HepG2 (cell line): ENCODE data around the gene TNFSF18. TPM values are rescaled to one million over a fixed set of nuclear protein-coding genes. Genes with fewer than 3 reads are reported as not detected.

Experiments
- ATAC-seq: fragments of 200-7000 bp; cut with Tn5 transposase; 3 replicates; pipeline ENCODE4 v1.9.1; 2020; ENCODE audit warnings: mild to moderate bottlenecking, moderate library complexity
- BruUV-seq: library from RNA; stranded (reverse); fragments of 400-500 nt; replicated peaks from 2 replicates; lab custom pipeline; 2021; lab: Mats Ljungman, UMichigan
- CTCF ChIA-PET: fragments of 300-600 bp; formaldehyde crosslinking; extraction: SDS; loops from one replicate; lab custom pipeline; 2021; ENCODE audit warnings: low total read pairs, inconsistent platforms, low intra/inter-chr PET ratio; lab: Yijun Ruan, JAX
- POLR2A ChIA-PET: fragments of 350-600 bp; sonication (Branson Sonifier 250); formaldehyde crosslinking; loops from one replicate; lab custom pipeline; 2020; ENCODE audit warnings: antibody characterized with exemption, inconsistent platforms; lab: Yijun Ruan, JAX
- DNase-seq: peaks from one replicate; pipeline ENCODE4 v3.0.0-alpha.2; 2015; ENCODE audit warnings: low spot score
- FAIRE-seq: peaks from 3 replicates; lab custom pipeline; 2011; peaks lifted over from hg19 to GRCh38; lab: Jason Lieb, UNC
- H2AFZ ChIP-seq: one replicate; pipeline ENCODE4 v1.6.1; 2011; ENCODE audit warnings: low read length, inconsistent platforms
- H3K27ac ChIP-seq: fragments of 300-600 bp; 3 replicates; pipeline ENCODE4 v1.8.0; 2011; ENCODE audit warnings: mixed run types, mild to moderate bottlenecking, mixed read lengths, low read length, inconsistent platforms; ENCODE audit not compliant: insufficient read depth; ENCODE audit errors: extremely low read length
- H3K27me3 ChIP-seq, 2 experiments: fragments of 200-600 bp in 1 of 2; 2 replicates in 1 of 2; 3 replicates in 1 of 2; pipeline versions ENCODE4 v1.6.0 to v1.8.0; 2011; ENCODE audit warnings: low read length in 2 of 2, mild to moderate bottlenecking in 2 of 2, moderate library complexity in 2 of 2, inconsistent platforms in 1 of 2; ENCODE audit not compliant: insufficient read depth in 2 of 2, control insufficient read depth in 1 of 2
- H3K36me3 ChIP-seq, 2 experiments: fragments of 200-600 bp in 1 of 2; replicated peaks in 1 of 2; 2 replicates in 1 of 2; 3 replicates in 1 of 2; pipeline versions ENCODE4 v1.5.1 to v1.8.0; 2011; ENCODE audit warnings: low read length in 2 of 2, inconsistent platforms in 1 of 2; ENCODE audit not compliant: insufficient read depth in 2 of 2, control insufficient read depth in 1 of 2
- H3K4me1 ChIP-seq: 2 replicates; pipeline ENCODE4 v1.5.1; 2012; ENCODE audit warnings: low read length, inconsistent platforms; ENCODE audit not compliant: insufficient read depth
- H3K4me2 ChIP-seq: 2 replicates; pipeline ENCODE4 v1.6.0; 2011; ENCODE audit warnings: low read depth, low read length, inconsistent platforms
- H3K4me3 ChIP-seq, 3 experiments: fragments of 200-600 bp in 1 of 3; sonication (generic), shearing (Covaris generic) in 1 of 3; replicated peaks in 1 of 3; 2 replicates each; pipeline ENCODE4 v1.5.1; 2011 to 2016; ENCODE audit warnings: low read length in 3 of 3, inconsistent platforms in 2 of 3, low read depth in 2 of 3, mild to moderate bottlenecking in 2 of 3, control low read depth in 1 of 3, mixed read lengths in 1 of 3; ENCODE audit not compliant: insufficient read depth in 1 of 3
- H3K79me2 ChIP-seq: one replicate; pipeline ENCODE4 v1.6.1; 2011; ENCODE audit warnings: low read length, inconsistent platforms; ENCODE audit not compliant: insufficient read depth
- H3K9ac ChIP-seq: 2 replicates; pipeline ENCODE4 v1.6.0; 2011; ENCODE audit warnings: mild to moderate bottlenecking, low read depth, low read length, inconsistent platforms; ENCODE audit not compliant: insufficient read depth
- H3K9me3 ChIP-seq: 2 replicates; pipeline ENCODE4 v1.5.1; 2012; ENCODE audit warnings: mild to moderate bottlenecking, low read length
- H4K20me1 ChIP-seq: 2 replicates; pipeline ENCODE4 v1.6.0; 2011; ENCODE audit warnings: inconsistent platforms, mild to moderate bottlenecking, low read length, moderate library complexity; ENCODE audit not compliant: insufficient read depth
- RARA ChIP-seq: IDR thresholded peaks from 2 replicates; pipeline ENCODE4 v1.6.1; 2016; ENCODE audit warnings: missing genetic modification reagents, missing compliant biosample characterization
- SYNCRIP ChIP-seq: fragments of 200-400 bp; formaldehyde crosslinking; IDR thresholded peaks from 2 replicates; pipeline ENCODE4 v1.6.1; 2018; ENCODE audit warnings: mild to moderate bottlenecking, low read depth, low read length; ENCODE audit not compliant: insufficient read depth
- TSC22D2 ChIP-seq: sonication (generic); formaldehyde crosslinking; IDR thresholded peaks from 2 replicates; pipeline ENCODE4 v1.5.1; 2020; ENCODE audit warnings: missing genetic modification reagents, mild to moderate bottlenecking, borderline replicate concordance
- ZNF33B ChIP-seq: sonication (generic); formaldehyde crosslinking; IDR thresholded peaks from 2 replicates; pipeline ENCODE4 v1.5.1; 2020; ENCODE audit warnings: mild to moderate bottlenecking, missing genetic modification reagents
- in situ Hi-C: cut with HindIII; loops from 2 replicates; pipeline ENCODE4 v1.10.0; 2017; ENCODE audit warnings: low pct_unique_long_range_greater_than_20kb; ENCODE audit not compliant: extremely low pct_ligation_motif_present
- intact Hi-C: fragments of 100-400 bp; cut with micrococcal nuclease; formaldehyde crosslinking; loops from one replicate; pipeline ENCODE4 v1.10.0; 2022; ENCODE audit not compliant: unreplicated experiment
- polyA plus RNA-seq, 8 experiments: library from polyadenylated mRNA; depleted of rRNA in 3 of 8; stranded (reverse) in 7 of 8; unstranded in 1 of 8; fragments of >200 nt; fragmentation: Illumina TruSeq in 4 of 8; extraction: Trizol in 4 of 8; gene quantifications; 2 replicates each; pipeline versions ENCODE4 v1.2.1 to v1.2.3, GENCODE V29; 2011 to 2016; ENCODE audit warnings: low read depth in 4 of 8, missing spikeins in 1 of 8, mixed read lengths in 1 of 8; ENCODE audit not compliant: insufficient read depth in 1 of 8
- total RNA-seq, 5 experiments: library from RNA; depleted of rRNA; stranded (reverse); fragments of >200 nt; fragmentation: Illumina TruSeq; extraction: Trizol; gene quantifications; 2 replicates each; pipeline ENCODE4 v1.2.3, GENCODE V29; 2016; ENCODE audit warnings: low read depth in 1 of 5
- TF ChIP-seq, protein P1 (sequence below): sonication (generic); formaldehyde crosslinking; IDR thresholded peaks from 2 replicates; pipeline ENCODE4 v1.5.1; 2020; ENCODE audit warnings: mild to moderate bottlenecking, missing genetic modification reagents, moderate library complexity
- TF ChIP-seq, protein P2 (sequence below): sonication (generic); formaldehyde crosslinking; IDR thresholded peaks from 2 replicates; pipeline ENCODE4 v1.5.1; 2020; ENCODE audit warnings: missing genetic modification reagents, mild to moderate bottlenecking, borderline replicate concordance
- TF ChIP-seq, protein P3 (sequence below): sonication (generic); formaldehyde crosslinking; IDR thresholded peaks from 2 replicates; pipeline ENCODE4 v1.5.0; 2020; ENCODE audit warnings: mild to moderate bottlenecking, missing genetic modification reagents, moderate library complexity
- TF ChIP-seq, protein P4 (sequence below): sonication (generic); formaldehyde crosslinking; IDR thresholded peaks from 2 replicates; pipeline ENCODE4 v1.9.0; 2021; ENCODE audit warnings: missing genetic modification reagents, mild to moderate bottlenecking, borderline replicate concordance

The TNFSF18 gene
- total and polyA plus RNA-seq, 2 of the 13 experiments (the other 11 are each of a cell fraction or from before 2014, with no cell fraction given) = not detected

DNA sequence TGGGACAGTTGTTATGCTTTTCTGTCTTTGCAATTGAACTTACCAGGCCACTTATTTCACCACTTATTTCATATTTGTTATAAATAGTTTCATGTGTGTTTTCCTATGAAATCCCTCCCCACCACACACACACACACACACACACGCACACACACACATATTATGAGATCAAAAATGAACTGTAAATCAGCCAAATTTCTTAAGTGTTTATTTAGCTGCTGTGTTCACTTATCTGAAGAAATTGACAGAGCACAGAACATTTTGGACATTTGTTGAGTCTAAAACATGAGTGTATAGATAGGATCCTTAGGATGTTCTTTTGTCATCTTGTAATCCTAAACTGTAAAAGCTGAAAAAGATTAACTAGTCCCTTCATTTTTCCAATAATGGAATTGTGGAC lies 7.8 kb upstream of the TNFSF18 start (continued):
- TF ChIP-seq, protein P1, sequence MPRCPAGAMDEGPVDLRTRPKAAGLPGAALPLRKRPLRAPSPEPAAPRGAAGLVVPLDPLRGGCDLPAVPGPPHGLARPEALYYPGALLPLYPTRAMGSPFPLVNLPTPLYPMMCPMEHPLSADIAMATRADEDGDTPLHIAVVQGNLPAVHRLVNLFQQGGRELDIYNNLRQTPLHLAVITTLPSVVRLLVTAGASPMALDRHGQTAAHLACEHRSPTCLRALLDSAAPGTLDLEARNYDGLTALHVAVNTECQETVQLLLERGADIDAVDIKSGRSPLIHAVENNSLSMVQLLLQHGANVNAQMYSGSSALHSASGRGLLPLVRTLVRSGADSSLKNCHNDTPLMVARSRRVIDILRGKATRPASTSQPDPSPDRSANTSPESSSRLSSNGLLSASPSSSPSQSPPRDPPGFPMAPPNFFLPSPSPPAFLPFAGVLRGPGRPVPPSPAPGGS = no peak
- TF ChIP-seq, protein P2, sequence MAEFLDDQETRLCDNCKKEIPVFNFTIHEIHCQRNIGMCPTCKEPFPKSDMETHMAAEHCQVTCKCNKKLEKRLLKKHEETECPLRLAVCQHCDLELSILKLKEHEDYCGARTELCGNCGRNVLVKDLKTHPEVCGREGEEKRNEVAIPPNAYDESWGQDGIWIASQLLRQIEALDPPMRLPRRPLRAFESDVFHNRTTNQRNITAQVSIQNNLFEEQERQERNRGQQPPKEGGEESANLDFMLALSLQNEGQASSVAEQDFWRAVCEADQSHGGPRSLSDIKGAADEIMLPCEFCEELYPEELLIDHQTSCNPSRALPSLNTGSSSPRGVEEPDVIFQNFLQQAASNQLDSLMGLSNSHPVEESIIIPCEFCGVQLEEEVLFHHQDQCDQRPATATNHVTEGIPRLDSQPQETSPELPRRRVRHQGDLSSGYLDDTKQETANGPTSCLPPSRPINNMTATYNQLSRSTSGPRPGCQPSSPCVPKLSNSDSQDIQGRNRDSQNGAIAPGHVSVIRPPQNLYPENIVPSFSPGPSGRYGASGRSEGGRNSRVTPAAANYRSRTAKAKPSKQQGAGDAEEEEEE (CRISPR knock-in tag) = no peak

DNA sequence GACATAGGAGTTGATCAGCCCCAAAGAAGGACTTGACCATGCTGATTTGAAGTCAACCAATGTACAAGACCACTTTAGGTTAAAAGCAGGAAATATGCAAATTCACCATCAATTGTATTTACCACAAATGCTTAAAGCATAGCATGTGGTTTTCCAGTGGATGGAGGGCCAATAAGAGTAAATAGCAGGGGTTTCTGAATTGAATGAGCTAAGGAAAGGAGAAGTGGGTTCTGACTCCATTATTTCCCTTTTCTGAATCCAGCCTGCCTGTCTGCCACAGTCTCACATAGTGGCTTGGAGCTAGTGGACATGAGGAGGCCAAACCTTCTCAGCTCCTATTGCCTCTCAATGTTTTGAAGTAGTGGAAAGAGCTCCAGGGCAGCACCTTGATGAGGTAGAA lies 7.2 kb upstream of the TNFSF18 start:
- Histone ChIP-seq H3K36me3 (no peaks in the 10 kb centered on the region), H3K4me3 (no peak overlapping the region), H3K4me1 (no peaks in the 10 kb centered on the region), H3K27ac (no peak overlapping the region), H4K20me1 (no peaks in the 10 kb centered on the region), H3K4me2 (no peak overlapping the region), H3K9me3 (no peaks in the 10 kb centered on the region), H3K9ac (no peak overlapping the region), H3K79me2 (no peaks in the 10 kb centered on the region), H2AFZ (no peak overlapping the region), H3K27me3 (no peaks in the 10 kb centered on the region)
- POLR2A ChIA-PET = no interaction called here
- BruUV-seq = no TSS peak
- DNase-seq (no peak), FAIRE-seq (no peak), ATAC-seq (no peak)
- intact Hi-C loops (no loop called here), in situ Hi-C loops (no loop called here)
- CTCF ChIA-PET = no interaction called here
- TF ChIP-seq, protein P3, sequence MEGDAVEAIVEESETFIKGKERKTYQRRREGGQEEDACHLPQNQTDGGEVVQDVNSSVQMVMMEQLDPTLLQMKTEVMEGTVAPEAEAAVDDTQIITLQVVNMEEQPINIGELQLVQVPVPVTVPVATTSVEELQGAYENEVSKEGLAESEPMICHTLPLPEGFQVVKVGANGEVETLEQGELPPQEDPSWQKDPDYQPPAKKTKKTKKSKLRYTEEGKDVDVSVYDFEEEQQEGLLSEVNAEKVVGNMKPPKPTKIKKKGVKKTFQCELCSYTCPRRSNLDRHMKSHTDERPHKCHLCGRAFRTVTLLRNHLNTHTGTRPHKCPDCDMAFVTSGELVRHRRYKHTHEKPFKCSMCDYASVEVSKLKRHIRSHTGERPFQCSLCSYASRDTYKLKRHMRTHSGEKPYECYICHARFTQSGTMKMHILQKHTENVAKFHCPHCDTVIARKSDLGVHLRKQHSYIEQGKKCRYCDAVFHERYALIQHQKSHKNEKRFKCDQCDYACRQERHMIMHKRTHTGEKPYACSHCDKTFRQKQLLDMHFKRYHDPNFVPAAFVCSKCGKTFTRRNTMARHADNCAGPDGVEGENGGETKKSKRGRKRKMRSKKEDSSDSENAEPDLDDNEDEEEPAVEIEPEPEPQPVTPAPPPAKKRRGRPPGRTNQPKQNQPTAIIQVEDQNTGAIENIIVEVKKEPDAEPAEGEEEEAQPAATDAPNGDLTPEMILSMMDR (CRISPR knock-in tag) = no peak
- TF ChIP-seq TSC22D2 (CRISPR knock-in tag) (no peak), ZNF33B (CRISPR knock-in tag) (no peak), SYNCRIP (no peak), RARA (no peak)
- TF ChIP-seq, protein P4, sequence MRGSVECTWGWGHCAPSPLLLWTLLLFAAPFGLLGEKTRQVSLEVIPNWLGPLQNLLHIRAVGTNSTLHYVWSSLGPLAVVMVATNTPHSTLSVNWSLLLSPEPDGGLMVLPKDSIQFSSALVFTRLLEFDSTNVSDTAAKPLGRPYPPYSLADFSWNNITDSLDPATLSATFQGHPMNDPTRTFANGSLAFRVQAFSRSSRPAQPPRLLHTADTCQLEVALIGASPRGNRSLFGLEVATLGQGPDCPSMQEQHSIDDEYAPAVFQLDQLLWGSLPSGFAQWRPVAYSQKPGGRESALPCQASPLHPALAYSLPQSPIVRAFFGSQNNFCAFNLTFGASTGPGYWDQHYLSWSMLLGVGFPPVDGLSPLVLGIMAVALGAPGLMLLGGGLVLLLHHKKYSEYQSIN (CRISPR knock-in tag) = no peak
- TF ChIP-seq, all 625 proteins: peak for 0
